Colonic mucosa (tissue), 4 donors: ENCODE results near the gene AQP9. TPM values are rescaled to one million over a fixed set of nuclear protein-coding genes. Genes with fewer than 3 reads are reported as not detected.
"Not testable (repeated sequence)": the region's sequence is repeated elsewhere in the genome, so short reads cannot be mapped to it uniquely, and the experiment has no call there.

Experiments
- DNase-seq: peaks from one replicate; pipeline ENCODE4 v3.0.0-alpha.2; 2020
- H3K27ac ChIP-seq: fragments of 200-600 bp; one replicate; pipeline ENCODE4 v1.8.0; 2021
- H3K27me3 ChIP-seq: fragments of 200-600 bp; one replicate; pipeline ENCODE4 v1.8.0; 2021
- H3K36me3 ChIP-seq: fragments of 200-600 bp; one replicate; pipeline ENCODE4 v1.8.0; 2021
- H3K4me1 ChIP-seq: fragments of 200-600 bp; one replicate; pipeline ENCODE4 v1.8.0; 2021; ENCODE audit warnings: mild to moderate bottlenecking
- H3K4me3 ChIP-seq: fragments of 200-600 bp; one replicate; pipeline ENCODE4 v1.8.0; 2021
- H3K9ac ChIP-seq, 2 donors: one replicate each; pipeline ENCODE4 v1.7.0; 2013; ENCODE audit warnings: control low read depth in 2 of 2, low read depth in 2 of 2, low read length in 2 of 2
- H3K9me3 ChIP-seq: fragments of 200-600 bp; one replicate; pipeline ENCODE4 v1.8.0; 2021
- intact Hi-C: fragments of 100-400 bp; cut with DNase I; formaldehyde crosslinking; loops from one replicate; pipeline ENCODE4 v1.14.1; 2022
- total RNA-seq, 2 donors: library from RNA; stranded (reverse); fragmentation: NEBNext Ultra II Directional in 1 of 2; extraction: Animal tissue kit (Norgen Biotek cat#: 25700) in 1 of 2; gene quantifications; one replicate each; pipeline ENCODE4 v1.2.1, GENCODE V29; 2021
- TF ChIP-seq, protein P1 (sequence below): fragments of 200-600 bp; IDR thresholded peaks from one replicate; pipeline ENCODE4 v1.8.0; 2022; ENCODE audit warnings: antibody characterized with exemption, mild to moderate bottlenecking
- donor health status: healthy.
- donor health status: DM: no; HTN: no; CAD: no.
- donor health status: DM: no; HTN: no; CAD: no.

Gene AQP9
- total RNA-seq, 2 donors from 2014 or later: 0.98 TPM; not detected in 1

DNA sequence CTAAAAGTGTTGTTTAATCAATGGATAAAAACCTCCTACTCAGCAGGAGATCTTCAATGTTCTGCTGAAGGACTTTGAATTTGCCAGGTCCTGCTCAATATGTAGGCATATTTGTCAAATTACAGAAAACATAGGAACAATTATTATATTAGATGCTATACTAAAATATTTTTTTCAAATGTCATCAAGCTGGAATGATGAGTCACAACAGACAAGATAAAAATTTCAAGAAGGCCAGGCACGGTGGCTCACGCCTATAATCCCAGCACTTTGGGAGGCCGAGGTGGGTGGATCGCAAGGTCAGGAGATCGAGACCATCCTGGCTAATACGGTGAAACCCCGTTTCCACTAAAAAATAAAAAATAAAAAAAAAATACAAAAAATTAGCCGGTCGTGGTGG lies 68.0 kb downstream of the AQP9 start:
- Histone ChIP-seq H3K4me1 (no peaks in the 10 kb centered on the region), H3K27me3 (no peaks in the 10 kb centered on the region), H3K27ac (no peak overlapping the region), H3K9ac (no peak overlapping the region), H3K36me3 (no peaks in the 10 kb centered on the region), H3K4me3 (no peak overlapping the region), H3K9me3 (no peaks in the 10 kb centered on the region)
- intact Hi-C loops: no loop called here
- TF ChIP-seq, protein P1, sequence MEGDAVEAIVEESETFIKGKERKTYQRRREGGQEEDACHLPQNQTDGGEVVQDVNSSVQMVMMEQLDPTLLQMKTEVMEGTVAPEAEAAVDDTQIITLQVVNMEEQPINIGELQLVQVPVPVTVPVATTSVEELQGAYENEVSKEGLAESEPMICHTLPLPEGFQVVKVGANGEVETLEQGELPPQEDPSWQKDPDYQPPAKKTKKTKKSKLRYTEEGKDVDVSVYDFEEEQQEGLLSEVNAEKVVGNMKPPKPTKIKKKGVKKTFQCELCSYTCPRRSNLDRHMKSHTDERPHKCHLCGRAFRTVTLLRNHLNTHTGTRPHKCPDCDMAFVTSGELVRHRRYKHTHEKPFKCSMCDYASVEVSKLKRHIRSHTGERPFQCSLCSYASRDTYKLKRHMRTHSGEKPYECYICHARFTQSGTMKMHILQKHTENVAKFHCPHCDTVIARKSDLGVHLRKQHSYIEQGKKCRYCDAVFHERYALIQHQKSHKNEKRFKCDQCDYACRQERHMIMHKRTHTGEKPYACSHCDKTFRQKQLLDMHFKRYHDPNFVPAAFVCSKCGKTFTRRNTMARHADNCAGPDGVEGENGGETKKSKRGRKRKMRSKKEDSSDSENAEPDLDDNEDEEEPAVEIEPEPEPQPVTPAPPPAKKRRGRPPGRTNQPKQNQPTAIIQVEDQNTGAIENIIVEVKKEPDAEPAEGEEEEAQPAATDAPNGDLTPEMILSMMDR: no peak
- DNase-seq: no peak

DNA sequence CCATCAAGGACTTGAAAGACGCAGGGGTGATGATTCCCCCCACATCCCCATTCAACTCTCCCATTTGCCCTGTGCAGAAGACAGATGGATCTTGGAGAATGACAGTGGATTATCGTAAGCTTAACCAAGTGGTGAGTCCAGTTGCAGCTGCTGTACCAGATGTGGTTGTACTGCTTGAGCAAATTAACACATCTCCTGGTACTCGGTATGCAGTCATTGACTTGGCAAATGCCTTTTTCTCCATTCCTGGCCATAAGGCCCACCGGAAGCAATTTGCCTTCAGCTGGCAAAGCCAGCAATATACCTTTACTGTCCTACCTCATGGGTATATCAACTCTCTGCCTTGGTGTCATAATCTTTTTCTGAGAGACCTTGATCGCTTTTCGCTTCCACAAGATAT lies 70.0 kb downstream of the AQP9 start:
- H3K36me3 ChIP-seq, H3K9me3 ChIP-seq, H3K4me3 ChIP-seq, H3K27me3 ChIP-seq, H3K4me1 ChIP-seq, H3K9ac ChIP-seq, intact Hi-C loops, DNase-seq, H3K27ac ChIP-seq: not testable (repeated sequence)

DNA sequence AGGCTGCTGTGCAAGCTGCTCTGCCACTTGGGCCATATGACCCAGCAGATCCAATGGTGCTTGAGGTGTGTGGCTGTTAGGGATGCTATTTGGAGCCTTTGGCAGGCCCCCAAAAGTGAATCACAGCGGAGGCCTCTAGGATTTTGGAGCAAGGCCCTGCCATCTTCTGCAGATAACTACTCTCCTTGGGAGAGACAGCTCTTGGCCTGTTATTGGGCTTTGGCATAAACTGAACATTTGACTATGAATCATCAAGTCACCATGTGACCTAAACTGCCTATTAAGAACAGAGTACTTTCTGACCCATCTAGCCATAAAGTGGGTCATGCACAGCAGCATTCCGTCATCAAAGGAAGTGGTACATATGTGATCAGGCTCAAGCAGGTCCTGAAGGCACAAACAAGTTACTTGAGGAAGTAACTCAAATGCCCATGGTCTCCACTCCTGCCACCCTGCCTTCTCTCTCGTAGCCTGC lies 70.9 kb downstream of the AQP9 start:
- H3K27ac ChIP-seq, H3K9me3 ChIP-seq, intact Hi-C loops, H3K36me3 ChIP-seq, H3K4me3 ChIP-seq, H3K4me1 ChIP-seq, H3K27me3 ChIP-seq, DNase-seq, H3K9ac ChIP-seq: not testable (repeated sequence)

DNA sequence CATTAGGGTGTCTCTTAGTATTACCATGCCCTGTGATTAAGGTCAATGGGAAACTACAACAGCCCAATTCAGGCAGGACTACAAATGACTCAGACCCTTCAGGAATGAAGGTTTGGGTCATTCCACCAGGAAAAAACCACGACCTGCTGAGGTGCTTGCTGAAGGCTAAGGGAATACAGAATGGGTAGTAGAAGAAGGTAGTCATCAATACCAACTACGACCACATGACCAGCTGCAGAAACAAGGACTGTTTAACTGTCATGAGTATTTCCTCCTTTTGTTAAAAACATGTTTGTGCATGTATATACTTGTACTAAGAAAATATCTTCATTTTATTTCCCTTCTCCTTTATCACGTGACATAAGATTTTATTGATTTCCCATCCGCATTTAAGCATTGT lies 71.8 kb downstream of the AQP9 start:
- H3K27ac ChIP-seq, H3K4me3 ChIP-seq, H3K4me1 ChIP-seq, H3K9me3 ChIP-seq, DNase-seq, H3K27me3 ChIP-seq, intact Hi-C loops, H3K36me3 ChIP-seq, H3K9ac ChIP-seq: not testable (repeated sequence)

DNA sequence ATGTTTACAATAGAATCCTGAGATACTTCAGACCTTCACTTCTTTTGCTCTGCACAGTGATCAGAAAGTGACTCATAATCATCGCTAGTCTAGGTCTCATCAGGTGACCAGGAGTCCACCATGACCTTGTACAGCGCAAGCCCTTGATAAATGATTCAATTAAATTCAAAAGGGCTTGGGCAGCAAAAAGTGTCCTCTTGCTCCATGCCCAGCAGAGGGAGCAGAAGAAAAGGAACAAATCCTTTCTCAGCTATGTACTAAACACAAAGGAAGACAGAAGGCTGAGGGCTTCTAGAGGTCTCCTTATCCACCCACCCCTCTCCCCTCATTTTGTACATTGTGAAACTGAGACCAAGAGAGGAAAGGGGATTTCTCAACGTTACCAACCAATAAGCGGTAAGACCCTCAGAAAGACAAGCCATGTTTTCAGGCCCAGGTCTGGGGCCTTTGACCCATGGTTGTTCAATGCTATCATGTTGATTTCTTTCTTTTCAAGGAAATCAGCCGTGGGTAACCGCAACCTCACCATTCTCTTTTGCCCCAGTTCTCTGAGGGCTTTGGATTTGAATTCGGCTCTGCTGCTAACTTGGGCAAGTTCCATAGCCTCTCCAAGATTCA lies 74.8 kb downstream of the AQP9 start:
- Histone ChIP-seq H3K4me1 (no peaks in the 10 kb centered on the region), H3K9me3 (no peaks in the 10 kb centered on the region), H3K27ac (no peak overlapping the region), H3K9ac (no peak overlapping the region), H3K36me3 (no peaks in the 10 kb centered on the region), H3K27me3 (no peaks in the 10 kb centered on the region), H3K4me3 (no peak overlapping the region)
- DNase-seq: no peak
- TF ChIP-seq, protein P1: peak; percentile 42
- intact Hi-C loops: no loop called here

DNA sequence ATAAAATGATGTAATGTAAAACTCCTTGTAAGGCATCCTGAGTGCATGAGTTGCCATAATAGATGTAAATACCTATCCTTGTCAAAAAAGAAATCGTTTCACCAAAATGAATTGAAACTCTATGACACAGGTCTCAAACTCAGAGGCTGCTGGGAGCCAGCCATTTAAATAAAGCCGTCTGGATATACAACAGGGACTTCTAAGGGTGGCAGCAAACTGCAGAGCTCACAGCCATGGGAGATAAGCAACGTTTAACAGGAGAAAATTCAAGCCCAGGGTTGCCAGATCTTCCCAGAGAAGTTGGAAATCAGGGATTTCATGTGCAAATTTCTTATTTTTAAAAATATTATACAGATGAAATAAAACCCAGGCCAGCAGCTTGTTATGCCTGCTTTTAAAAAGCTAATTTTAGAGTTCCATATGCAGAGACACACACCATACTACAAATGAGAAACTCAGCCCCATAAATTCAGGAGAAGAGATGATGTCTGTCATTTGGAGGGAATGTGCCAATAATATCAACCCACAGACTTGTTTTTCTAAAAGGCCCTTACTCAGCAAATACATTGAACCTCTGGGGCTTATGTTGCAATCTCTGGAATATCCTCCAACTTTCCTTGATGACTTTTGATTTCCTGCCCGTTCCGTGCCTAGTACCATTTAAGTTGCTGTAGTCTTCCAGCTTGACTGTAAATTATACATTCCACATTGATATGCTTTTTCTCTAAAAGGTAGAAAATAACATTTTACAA lies 75.6 kb downstream of the AQP9 start:
- Histone ChIP-seq H3K9ac (no peak overlapping the region), H3K4me1 (no peaks in the 10 kb centered on the region), H3K27me3 (no peaks in the 10 kb centered on the region), H3K27ac (no peak overlapping the region), H3K36me3 (no peaks in the 10 kb centered on the region), H3K9me3 (no peaks in the 10 kb centered on the region), H3K4me3 (no peak overlapping the region)
- DNase-seq: no peak
- TF ChIP-seq, protein P1: no peak
- intact Hi-C loops: no loop called here
